Upper lobe of left lung (tissue), 4 donors: ENCODE results near the gene TFF1.
A peak's percentile ranks its signal among the peaks of the same experiment; 100 is the strongest.

Experiments
- EP300 ChIP-seq, 4 donors: sonication (generic); formaldehyde crosslinking; IDR thresholded peaks; one replicate each; pipeline ENCODE4 v1.5.1; 2017; ENCODE audit warnings: antibody characterized with exemption in 4 of 4, control low read depth in 2 of 4
- POLR2AphosphoS5 ChIP-seq, 2 donors: sonication (generic); formaldehyde crosslinking; IDR thresholded peaks; one replicate each; pipeline ENCODE4 v1.5.1; 2017; ENCODE audit warnings: antibody characterized with exemption in 2 of 2
- TF ChIP-seq, protein P1 (sequence below), 6 experiments: fragments of 450-650 bp in 4 of 6; fragments of 200-600 bp in 2 of 6; sonication (generic) in 2 of 6; IDR thresholded peaks; one replicate each; pipeline ENCODE4 v1.5.1; 2016 to 2019; ENCODE audit warnings: antibody characterized with exemption in 6 of 6

DNA sequence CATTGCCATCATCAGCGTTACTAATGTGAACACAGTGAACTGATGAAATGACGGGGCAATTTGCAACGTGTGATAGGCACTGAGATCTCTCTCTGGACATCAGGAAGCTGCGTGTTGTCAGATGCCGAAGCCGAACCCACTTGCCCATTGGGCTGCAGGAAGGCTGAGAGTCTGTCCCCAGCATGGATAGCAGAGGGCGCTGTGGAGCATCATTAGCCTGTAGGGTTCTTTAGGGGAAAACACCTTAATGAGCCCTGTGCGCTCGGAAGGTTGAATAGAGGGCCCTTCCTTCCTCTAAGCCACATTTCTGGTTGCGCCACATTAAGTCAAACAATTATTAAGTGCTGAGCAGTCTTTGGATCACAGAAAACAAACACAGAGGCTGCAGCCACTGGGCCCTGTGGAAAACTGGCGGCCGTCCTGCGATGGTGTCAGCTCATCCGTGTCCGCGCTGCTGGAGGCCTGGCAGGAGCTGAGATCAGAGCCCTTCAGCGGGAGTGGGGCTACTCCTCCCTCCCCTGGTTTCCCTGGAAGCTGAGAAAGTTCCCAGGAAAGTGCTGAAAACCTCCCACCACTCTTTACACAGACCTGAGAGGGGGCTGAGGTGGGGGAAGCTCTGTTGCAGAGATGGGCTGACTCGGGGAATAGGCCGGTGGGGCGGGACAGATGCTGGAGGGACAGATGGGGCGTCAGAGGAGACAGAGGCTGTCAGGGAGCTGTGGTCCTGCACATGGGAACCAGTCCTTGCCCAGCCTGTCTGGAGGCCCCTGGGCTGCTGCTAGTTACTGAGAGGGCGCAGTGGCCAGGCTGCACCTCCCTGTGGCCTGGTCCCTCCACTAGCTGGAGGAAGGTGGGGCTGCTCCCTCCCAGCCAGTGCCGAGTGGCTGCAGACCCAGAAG, 28.3 kb downstream of the TFF1 start:
- TF ChIP-seq EP300 (IDR thresholded peaks at IDR 0.05) (no peak), POLR2AphosphoS5 (IDR thresholded peaks at IDR 0.05) (no peak)
- TF ChIP-seq, protein P1, sequence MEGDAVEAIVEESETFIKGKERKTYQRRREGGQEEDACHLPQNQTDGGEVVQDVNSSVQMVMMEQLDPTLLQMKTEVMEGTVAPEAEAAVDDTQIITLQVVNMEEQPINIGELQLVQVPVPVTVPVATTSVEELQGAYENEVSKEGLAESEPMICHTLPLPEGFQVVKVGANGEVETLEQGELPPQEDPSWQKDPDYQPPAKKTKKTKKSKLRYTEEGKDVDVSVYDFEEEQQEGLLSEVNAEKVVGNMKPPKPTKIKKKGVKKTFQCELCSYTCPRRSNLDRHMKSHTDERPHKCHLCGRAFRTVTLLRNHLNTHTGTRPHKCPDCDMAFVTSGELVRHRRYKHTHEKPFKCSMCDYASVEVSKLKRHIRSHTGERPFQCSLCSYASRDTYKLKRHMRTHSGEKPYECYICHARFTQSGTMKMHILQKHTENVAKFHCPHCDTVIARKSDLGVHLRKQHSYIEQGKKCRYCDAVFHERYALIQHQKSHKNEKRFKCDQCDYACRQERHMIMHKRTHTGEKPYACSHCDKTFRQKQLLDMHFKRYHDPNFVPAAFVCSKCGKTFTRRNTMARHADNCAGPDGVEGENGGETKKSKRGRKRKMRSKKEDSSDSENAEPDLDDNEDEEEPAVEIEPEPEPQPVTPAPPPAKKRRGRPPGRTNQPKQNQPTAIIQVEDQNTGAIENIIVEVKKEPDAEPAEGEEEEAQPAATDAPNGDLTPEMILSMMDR (IDR thresholded peaks at IDR 0.05): peak; percentile 62 to 79 (median 70)
